Measurements from ENCODE around the gene PEMT.

- TF ChIP-seq KLF16 (tag by site-specific recombination; IDR thresholded peaks at IDR 0.05) (no peak), CTCF (tag by site-specific recombination; IDR thresholded peaks at IDR 0.05) (no peak), BCL11A (tag by site-specific recombination; IDR thresholded peaks at IDR 0.05; ENCODE audit: low read depth) (no peak), MYNN (tag by site-specific recombination; IDR thresholded peaks at IDR 0.05; ENCODE audit: borderline replicate concordance) (no peak), REST (tag by site-specific recombination; IDR thresholded peaks at IDR 0.05) (no peak), ZBTB8A (tag by site-specific recombination; IDR thresholded peaks at IDR 0.05) (no peak)
Observed at GRCh38 chr17:17579691-17580090, 11.8 kb downstream of the PEMT start.

All from HEK293 (cell line).